ENCODE measurements around the gene TLN1.

TLN1 gene

GRCh38 chr9:35754264-35754663 is 22.3 kb upstream of the TLN1 start, which contains the start of gene MSMP:
TSS of gene MSMP (minus strand) at chr9:35754276. CDS start at chr9:35754129, 147 bp downstream.
- no peak for DNase-seq

GRCh38 chr9:35753466-35753865 is 21.5 kb upstream of the TLN1 start:
- no peak for DNase-seq

GRCh38 chr9:35750256-35750531 is 18.2 kb upstream of the TLN1 start:
- DNase-seq, result no peak

GRCh38 chr9:35749515-35750255 is 17.7 kb upstream of the TLN1 start:
- DNase-seq, result peak; percentile 50

- DNase-seq, result peak; percentile 83
Observed at GRCh38 chr9:35748858-35749514, 17.0 kb upstream of the TLN1 start, which contains the start of the genes GBA2 and RGP1. TSS of gene GBA2 (minus strand) at chr9:35749228. CDS start at chr9:35748704, 524 bp downstream. TSS of gene RGP1 (plus strand) at chr9:35749287. CDS start at chr9:35749756, 469 bp downstream.

GRCh38 chr9:35748242-35748857 is 16.4 kb upstream of the TLN1 start:
- no peak for DNase-seq

GRCh38 chr9:35746583-35746982 is 14.6 kb upstream of the TLN1 start:
- DNase-seq, result no peak

- DNase-seq, result no peak
Observed at GRCh38 chr9:35745569-35745968, 13.6 kb upstream of the TLN1 start.

- no peak for DNase-seq
Observed at GRCh38 chr9:35743880-35744518, 12.0 kb upstream of the TLN1 start.

- no peak for DNase-seq
Observed at GRCh38 chr9:35743452-35743851, 11.5 kb upstream of the TLN1 start.

GRCh38 chr9:35741740-35742139 is 9.7 kb upstream of the TLN1 start:
- no peak for DNase-seq

GRCh38 chr9:35740243-35740642 is 8.2 kb upstream of the TLN1 start:
- DNase-seq, result no peak

- DNase-seq, result no peak
Observed at GRCh38 chr9:35738924-35739323, 6.9 kb upstream of the TLN1 start.

GRCh38 chr9:35738186-35738585 is 6.2 kb upstream of the TLN1 start:
- no peak for DNase-seq

GRCh38 chr9:35737143-35737542 is 5.1 kb upstream of the TLN1 start:
- DNase-seq, result no peak

- DNase-seq, result peak; percentile 84
Observed at GRCh38 chr9:35736201-35736633, 4.2 kb upstream of the TLN1 start.

- DNase-seq, result no peak
Observed at GRCh38 chr9:35734096-35734495, 2.1 kb upstream of the TLN1 start.

- peak; percentile 34 for DNase-seq
Observed at GRCh38 chr9:35732800-35733541, 976 bp upstream of the TLN1 start.

GRCh38 chr9:35731415-35732184 is 395 bp downstream of the TLN1 start:
- no peak for DNase-seq

GRCh38 chr9:35730486-35730854 is 1.5 kb downstream of the TLN1 start:
- no peak for DNase-seq

GRCh38 chr9:35729700-35730485 is 2.1 kb downstream of the TLN1 start:
- peak; percentile 62 for DNase-seq

Measured in activated CD4-positive, alpha-beta T cell treated with anti-CD3 and anti-CD28 coated beads, Interleukin-2, Interleukin-6, amounts not matched to agents 100 ng/mL and 50 ng/mL, durations not matched to agents 16 hours and 8 hours (primary cell).